Peyer's patch (tissue), 4 donors: ENCODE measurements around the gene TNS3. TPM values are rescaled to one million over a fixed set of nuclear protein-coding genes. Genes with fewer than 3 reads are reported as not detected.
A peak's percentile ranks its signal among the peaks of the same experiment; 100 is the strongest.

Experiments used
- DNase-seq, 3 donors: peaks; one replicate each; pipeline ENCODE4 v3.0.0-alpha.2; 2017 to 2019
- H3K27ac ChIP-seq, 4 donors: fragments of 200-600 bp; sonication (generic); one replicate each; pipeline ENCODE4 v1.5.1; 2016 to 2019
- H3K27me3 ChIP-seq, 2 donors: fragments of 200-600 bp; sonication (generic); one replicate each; pipeline ENCODE4 v1.5.1; 2019
- H3K36me3 ChIP-seq, 3 donors: fragments of 200-600 bp; sonication (generic); one replicate each; pipeline ENCODE4 v1.5.1; 2016 to 2019
- H3K4me1 ChIP-seq, 4 donors: fragments of 200-600 bp; sonication (generic); one replicate each; pipeline ENCODE4 v1.5.1; 2016 to 2019
- H3K4me3 ChIP-seq, 4 donors: fragments of 200-600 bp; sonication (generic); 1 replicate in 3 of 4; 2 replicates in 1 of 4; pipeline ENCODE4 v1.5.1; 2016 to 2019; ENCODE audit warnings: mild to moderate bottlenecking in 1 of 4
- H3K9me3 ChIP-seq, 4 donors: fragments of 200-600 bp; sonication (generic); one replicate each; pipeline ENCODE4 v1.5.1; 2016 to 2019; ENCODE audit warnings: mild to moderate bottlenecking in 1 of 4
- CTCF ChIP-seq, 6 experiments: fragments of 450-650 bp in 4 of 6; fragments of 200-600 bp in 2 of 6; sonication (generic) in 1 of 6; IDR thresholded peaks; one replicate each; pipeline ENCODE4 v1.5.1; 2017 to 2019; ENCODE audit warnings: antibody characterized with exemption in 6 of 6, mild to moderate bottlenecking in 3 of 6, moderate library complexity in 1 of 6
- POLR2A ChIP-seq, 2 donors: fragments of 450-650 bp; IDR thresholded peaks; one replicate each; pipeline ENCODE4 v1.5.1; 2017; ENCODE audit warnings: antibody characterized with exemption in 2 of 2, mild to moderate bottlenecking in 2 of 2, moderate library complexity in 2 of 2
- total RNA-seq, 4 donors: library from RNA; depleted of rRNA; stranded (reverse); fragments of >200 nt; gene quantifications; one replicate each; pipeline ENCODE4 v1.1.0, GENCODE V29; 2016

TNS3 gene
- total RNA-seq, 4 donors from 2014 or later = 79.5 to 157 (median 112) TPM

GRCh38 chr7:47366960-47367359 lies 215.0 kb downstream of the TNS3 start:
- DNase-seq = peak in 1 of 3 donors; percentile 37
- peaks cover 0 to 8% (median 0%) of the 10 kb centered on the region in 4 donors for H3K4me1 ChIP-seq
- TF ChIP-seq POLR2A (IDR thresholded peaks at IDR 0.05) = no peak
- no peak for TF ChIP-seq CTCF (IDR thresholded peaks at IDR 0.05)
- no peaks in the 10 kb centered on the region for H3K9me3 ChIP-seq
- H3K36me3 ChIP-seq = peaks cover 0 to 50% (median 0%) of the 10 kb centered on the region in 3 donors
- H3K27me3 ChIP-seq = no peaks in the 10 kb centered on the region
- H3K27ac ChIP-seq = no peak overlapping the region
- H3K4me3 ChIP-seq = no peak overlapping the region

- no peak for TF ChIP-seq POLR2A (IDR thresholded peaks at IDR 0.05)
- TF ChIP-seq CTCF (IDR thresholded peaks at IDR 0.05) = no peak
- Histone ChIP-seq H3K9me3 (no peaks in the 10 kb centered on the region), H3K36me3 (peaks cover 0 to 50% (median 0%) of the 10 kb centered on the region in 3 donors), H3K27ac (no peak overlapping the region), H3K27me3 (no peaks in the 10 kb centered on the region), H3K4me3 (no peak overlapping the region), H3K4me1 (peaks cover 0 to 1% (median 0%) of the 10 kb centered on the region in 4 donors)
- DNase-seq = peak in 1 of 3 donors; percentile 25
These were observed 215.7 kb downstream of the TNS3 start for GRCh38 chr7:47366211-47366610.

GRCh38 chr7:47362984-47363383 lies 218.9 kb downstream of the TNS3 start:
- no peaks in the 10 kb centered on the region for H3K27me3 ChIP-seq
- peaks cover 0 to 10% (median 0%) of the 10 kb centered on the region in 4 donors for H3K4me1 ChIP-seq
- no peak for TF ChIP-seq POLR2A (IDR thresholded peaks at IDR 0.05)
- TF ChIP-seq CTCF (IDR thresholded peaks at IDR 0.05) = no peak
- H3K36me3 ChIP-seq = peaks cover 0 to 35% (median 0%) of the 10 kb centered on the region in 3 donors
- H3K9me3 ChIP-seq = no peaks in the 10 kb centered on the region
- no peak for DNase-seq
- H3K4me3 ChIP-seq = no peak overlapping the region
- no peak overlapping the region for H3K27ac ChIP-seq

- H3K27ac ChIP-seq = no peak overlapping the region
- peaks cover 0 to 23% (median 0%) of the 10 kb centered on the region in 3 donors for H3K36me3 ChIP-seq
- H3K27me3 ChIP-seq = no peaks in the 10 kb centered on the region
- peak in 1 of 3 donors; percentile 33 for DNase-seq
- TF ChIP-seq POLR2A (IDR thresholded peaks at IDR 0.05) = no peak
- no peak for TF ChIP-seq CTCF (IDR thresholded peaks at IDR 0.05)
- H3K9me3 ChIP-seq = no peaks in the 10 kb centered on the region
- no peak overlapping the region for H3K4me3 ChIP-seq
- H3K4me1 ChIP-seq = peaks cover 0 to 19% (median 3%) of the 10 kb centered on the region in 4 donors
These were observed 220.1 kb downstream of the TNS3 start for GRCh38 chr7:47361746-47362215.

- no peak for TF ChIP-seq POLR2A (IDR thresholded peaks at IDR 0.05)
- TF ChIP-seq CTCF (IDR thresholded peaks at IDR 0.05) = no peak
- no peak overlapping the region for H3K27ac ChIP-seq
- H3K9me3 ChIP-seq = no peaks in the 10 kb centered on the region
- H3K27me3 ChIP-seq = no peaks in the 10 kb centered on the region
- peak in 1 of 3 donors; percentile 27 for DNase-seq
- peaks cover 0 to 21% (median 3%) of the 10 kb centered on the region in 4 donors for H3K4me1 ChIP-seq
- H3K36me3 ChIP-seq = peaks cover 0 to 18% (median 0%) of the 10 kb centered on the region in 3 donors
- no peak overlapping the region for H3K4me3 ChIP-seq
These were observed 220.7 kb downstream of the TNS3 start for GRCh38 chr7:47361236-47361635.
